Neural cell (in vitro differentiated cells): ENCODE results near the gene HSD11B2. TPM values are rescaled to one million over a fixed set of nuclear protein-coding genes. Genes with fewer than 3 reads are reported as not detected.

Experiments
- H2AFZ ChIP-seq: fragments of 200-600, 300-800 bp; sonication (generic), shearing (Covaris generic); 2 replicates; pipeline ENCODE4 v1.6.0; 2014; ENCODE audit warnings: low read depth, mild to moderate bottlenecking, antibody characterized with exemption, low read length, moderate library complexity
- H3F3A ChIP-seq: fragments of 200-600 bp; shearing (Covaris generic); 2 replicates; pipeline ENCODE4 v1.6.1; 2016; ENCODE audit warnings: mild to moderate bottlenecking, moderate library complexity, mixed read lengths, antibody characterized with exemption, low read length; ENCODE audit not compliant: insufficient read depth, poor library complexity, severe bottlenecking
- H3K27ac ChIP-seq: fragments of 200-600, 300-800 bp; sonication (generic), shearing (Covaris generic); 2 replicates; pipeline ENCODE4 v1.5.1; 2014; ENCODE audit warnings: mild to moderate bottlenecking, low read length, moderate library complexity
- H3K27me3 ChIP-seq: fragments of 300-800, 200-600 bp; sonication (generic), shearing (Covaris generic); 2 replicates; pipeline ENCODE4 v1.6.0; 2014; ENCODE audit warnings: mild to moderate bottlenecking, low read depth, low read length, moderate library complexity; ENCODE audit not compliant: insufficient read depth
- H3K36me3 ChIP-seq: fragments of 300-800, 200-600 bp; sonication (generic), shearing (Covaris generic); 2 replicates; pipeline ENCODE4 v1.5.1; 2014; ENCODE audit warnings: mild to moderate bottlenecking, antibody characterized with exemption, low read length, moderate library complexity; ENCODE audit not compliant: insufficient read depth
- H3K4me2 ChIP-seq: fragments of 300-800, 200-600 bp; sonication (generic), shearing (Covaris generic); 2 replicates; pipeline ENCODE4 v1.6.0; 2014; ENCODE audit warnings: mild to moderate bottlenecking, low read length
- H3K4me3 ChIP-seq: fragments of 300-800, 200-600 bp; sonication (generic), shearing (Covaris generic); 2 replicates; pipeline ENCODE4 v1.5.1; 2014; ENCODE audit warnings: mild to moderate bottlenecking, low read length, moderate library complexity
- H3K79me2 ChIP-seq: fragments of 200-600 bp; shearing (Covaris generic); replicated peaks from 2 replicates; pipeline ENCODE4 v1.6.0; 2014; ENCODE audit warnings: mild to moderate bottlenecking, low read length, moderate library complexity; ENCODE audit not compliant: insufficient read depth
- H3K9ac ChIP-seq: fragments of 300-800, 200-600 bp; sonication (generic), shearing (Covaris generic); 2 replicates; pipeline ENCODE4 v1.6.1; 2016; ENCODE audit warnings: mild to moderate bottlenecking, low read length, mixed read lengths
- H3K9me2 ChIP-seq: fragments of 200-600 bp; shearing (Covaris generic); 2 replicates; pipeline ENCODE4 v1.6.1; 2016; ENCODE audit warnings: mild to moderate bottlenecking, low read length, mixed read lengths; ENCODE audit not compliant: insufficient read depth
- H3K9me3 ChIP-seq: fragments of 200-600, 300-800 bp; sonication (generic), shearing (Covaris generic); 2 replicates; pipeline ENCODE4 v1.6.1; 2016; ENCODE audit warnings: mild to moderate bottlenecking, mixed run types, low read length, moderate library complexity, mixed read lengths
- H4K20me1 ChIP-seq: fragments of 200-600 bp; shearing (Covaris generic); 2 replicates; pipeline ENCODE4 v1.6.1; 2016; ENCODE audit warnings: mild to moderate bottlenecking, mixed run types; ENCODE audit not compliant: insufficient read depth
- CTCF ChIP-seq: fragments of 450-650 bp; IDR thresholded peaks from 2 replicates; pipeline ENCODE4 v1.5.1; 2014; ENCODE audit warnings: antibody characterized with exemption, mild to moderate bottlenecking, moderate library complexity; ENCODE audit not compliant: poor library complexity, severe bottlenecking
- EP300 ChIP-seq: fragments of 450-650 bp; conservative IDR thresholded peaks from 2 replicates; pipeline ENCODE4 v1.6.1; 2014; ENCODE audit warnings: antibody characterized with exemption, mild to moderate bottlenecking, moderate library complexity; ENCODE audit not compliant: poor library complexity, severe bottlenecking
- EZH2 ChIP-seq: fragments of 200-600, 300-800 bp; shearing (Covaris generic), sonication (generic); IDR thresholded peaks from 2 replicates; pipeline ENCODE4 v1.6.1; 2014; ENCODE audit warnings: antibody characterized with exemption, low read length, borderline replicate concordance, mild to moderate bottlenecking; ENCODE audit not compliant: insufficient read depth, poor library complexity, severe bottlenecking
- MXI1 ChIP-seq: fragments of 450-650 bp; conservative IDR thresholded peaks from 2 replicates; pipeline ENCODE4 v1.6.1; 2014; ENCODE audit warnings: antibody characterized with exemption, mild to moderate bottlenecking; ENCODE audit not compliant: poor library complexity, severe bottlenecking
- POLR2AphosphoS5 ChIP-seq: IDR thresholded peaks from 2 replicates; pipeline ENCODE4 v1.6.1; 2012
- RAD21 ChIP-seq: fragments of 450-650 bp; conservative IDR thresholded peaks from 2 replicates; pipeline ENCODE4 v1.6.1; 2014; ENCODE audit warnings: antibody characterized with exemption, mild to moderate bottlenecking, moderate library complexity
- REST ChIP-seq: IDR thresholded peaks from 2 replicates; pipeline ENCODE4 v1.6.1; 2012; ENCODE audit warnings: borderline replicate concordance
- SMC3 ChIP-seq: fragments of 450-650 bp; conservative IDR thresholded peaks from 2 replicates; pipeline ENCODE4 v1.6.1; 2014; ENCODE audit warnings: antibody characterized with exemption, mild to moderate bottlenecking, moderate library complexity; ENCODE audit not compliant: poor library complexity
- TAF1 ChIP-seq: IDR thresholded peaks from 2 replicates; pipeline ENCODE4 v1.6.1; 2012; ENCODE audit warnings: low read depth
- polyA plus RNA-seq: library from polyadenylated mRNA; depleted of rRNA; stranded (reverse); fragments of >200 nt; gene quantifications from 2 replicates; pipeline ENCODE4 v1.2.3, GENCODE V29; 2014

Gene HSD11B2
- polyA plus RNA-seq, 1 donor from 2014 or later: 0.24 TPM

- Histone ChIP-seq H3K9me3 (no peaks in the 10 kb centered on the region), H3K4me3 (no peak overlapping the region), H3K27me3 (no peaks in the 10 kb centered on the region), H3F3A (no peaks in the 10 kb centered on the region), H3K36me3 (no peaks in the 10 kb centered on the region), H3K4me2 (no peak overlapping the region), H3K9ac (no peak overlapping the region), H4K20me1 (no peaks in the 10 kb centered on the region), H2AFZ (no peak overlapping the region), H3K9me2 (no peaks in the 10 kb centered on the region), H3K27ac (no peak overlapping the region), H3K79me2 (no peaks in the 10 kb centered on the region)
- TF ChIP-seq RAD21 (no peak), SMC3 (no peak), EZH2 (no peak), CTCF (no peak), MXI1 (no peak), REST (no peak)
Observed at GRCh38 chr16:67454104-67454503, 23.2 kb downstream of the HSD11B2 start.

- H3K9me2 ChIP-seq: no peaks in the 10 kb centered on the region
- H3K4me3 ChIP-seq: no peak overlapping the region
- H2AFZ ChIP-seq: no peak overlapping the region
- H3K9ac ChIP-seq: no peak overlapping the region
- TF ChIP-seq EZH2 (no peak), RAD21 (no peak), CTCF (no peak), MXI1 (no peak), POLR2AphosphoS5 (no peak), TAF1 (no peak), REST (no peak), EP300 (no peak), SMC3 (no peak)
- no peaks in the 10 kb centered on the region for H4K20me1 ChIP-seq
- no peaks in the 10 kb centered on the region for H3K27me3 ChIP-seq
- no peaks in the 10 kb centered on the region for H3K9me3 ChIP-seq
- no peak overlapping the region for H3K27ac ChIP-seq
- no peaks in the 10 kb centered on the region for H3K36me3 ChIP-seq
- no peaks in the 10 kb centered on the region for H3F3A ChIP-seq
- H3K4me2 ChIP-seq: no peak overlapping the region
- no peaks in the 10 kb centered on the region for H3K79me2 ChIP-seq
Observed at GRCh38 chr16:67454852-67455251, 23.9 kb downstream of the HSD11B2 start.
